ENCODE results near the gene TMEM41A.
A peak's percentile ranks its signal among the peaks of the same experiment; 100 is the strongest.

TMEM41A gene

DNA sequence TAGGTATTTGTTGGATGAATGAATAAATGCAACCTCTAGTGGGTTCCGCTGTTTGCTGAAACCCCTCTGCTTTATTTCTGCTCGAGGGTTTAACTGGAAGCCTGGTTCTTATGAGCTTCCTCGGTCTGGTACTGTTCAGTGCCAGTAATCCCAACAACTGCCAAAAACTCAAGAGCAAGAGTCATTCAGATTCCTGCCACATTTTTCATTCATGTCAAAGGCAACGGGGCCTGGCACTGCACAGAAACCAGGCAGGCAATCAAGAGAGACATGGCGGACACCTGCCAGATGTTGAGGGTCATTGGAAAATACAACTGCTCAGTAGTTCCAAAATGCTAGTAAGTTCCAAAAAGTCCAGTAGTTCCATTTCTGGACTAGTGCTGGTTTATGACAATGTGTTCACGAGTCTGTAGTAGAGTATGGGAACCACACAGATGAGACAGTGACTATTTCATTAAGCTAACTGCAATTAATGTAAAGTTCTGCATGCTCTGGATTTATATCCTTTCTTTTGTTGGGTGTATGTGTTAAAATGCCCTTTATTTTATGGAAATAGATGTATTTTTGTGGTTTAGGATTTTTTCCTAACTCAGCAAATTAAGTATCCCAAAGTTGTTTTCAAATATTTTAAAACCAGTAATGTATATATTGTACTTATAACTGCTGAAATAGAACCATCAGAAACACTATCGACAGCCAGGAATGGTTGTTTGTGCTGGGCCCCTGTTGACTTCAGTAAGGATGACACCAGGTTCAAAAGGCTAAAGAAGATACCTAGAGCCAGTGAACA is 22.7 kb upstream of the TMEM41A start:
- no peaks in the 10 kb centered on the region for H3K9me3 ChIP-seq (ENCODE audit: control insufficient read depth in 5 of 5, low read length in 5 of 5)
- H3K4me1 ChIP-seq (ENCODE audit: control insufficient read depth in 5 of 5, insufficient read depth in 5 of 5, low read length in 5 of 5), result no peaks in the 10 kb centered on the region
- no peak overlapping the region for H3K27ac ChIP-seq (ENCODE audit: low read depth, low read length)
- no peak overlapping the region for H3K9ac ChIP-seq (ENCODE audit: low read length in 5 of 5)
- H3K4me3 ChIP-seq (ENCODE audit: low read depth in 1 of 5, low read length in 5 of 5), result no peak overlapping the region
- no peaks in the 10 kb centered on the region for H3K36me3 ChIP-seq (ENCODE audit: control insufficient read depth in 5 of 5, insufficient read depth in 5 of 5, low read length in 5 of 5)
- H3K27me3 ChIP-seq (ENCODE audit: control insufficient read depth in 5 of 5, insufficient read depth in 4 of 5, low read length in 5 of 5), result peaks cover 0 to 4% (median 0%) of the 10 kb centered on the region in 5 donors

DNA sequence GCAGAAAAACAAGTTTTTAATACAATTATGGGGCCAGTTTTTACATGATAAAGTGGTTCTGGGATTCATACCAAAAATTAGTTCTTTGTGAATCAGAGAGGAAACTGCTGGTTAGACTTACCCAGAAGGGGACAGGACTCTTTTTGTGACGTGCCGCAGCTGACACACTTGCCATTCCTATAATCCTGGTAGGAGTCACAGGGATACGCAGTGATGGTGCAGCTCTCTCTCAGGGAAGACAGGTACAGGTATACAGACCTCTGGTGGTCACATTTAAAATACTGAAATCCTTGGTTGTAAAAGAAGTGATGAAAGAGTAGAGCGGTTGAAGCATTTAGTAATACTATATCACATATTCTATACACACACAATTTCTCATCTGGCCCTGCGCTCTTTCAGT is 20.2 kb upstream of the TMEM41A start:
- no peak overlapping the region for H3K9ac ChIP-seq (ENCODE audit: low read length in 5 of 5)
- no peak overlapping the region for H3K4me3 ChIP-seq (ENCODE audit: low read depth in 1 of 5, low read length in 5 of 5)
- H3K9me3 ChIP-seq (ENCODE audit: control insufficient read depth in 5 of 5, low read length in 5 of 5), result no peaks in the 10 kb centered on the region
- no peaks in the 10 kb centered on the region for H3K4me1 ChIP-seq (ENCODE audit: control insufficient read depth in 5 of 5, insufficient read depth in 5 of 5, low read length in 5 of 5)
- no peaks in the 10 kb centered on the region for H3K36me3 ChIP-seq (ENCODE audit: control insufficient read depth in 5 of 5, insufficient read depth in 5 of 5, low read length in 5 of 5)
- no peak overlapping the region for H3K27ac ChIP-seq (ENCODE audit: low read depth, low read length)
- peaks cover 0 to 4% (median 0%) of the 10 kb centered on the region in 5 donors for H3K27me3 ChIP-seq (ENCODE audit: control insufficient read depth in 5 of 5, insufficient read depth in 4 of 5, low read length in 5 of 5)

DNA sequence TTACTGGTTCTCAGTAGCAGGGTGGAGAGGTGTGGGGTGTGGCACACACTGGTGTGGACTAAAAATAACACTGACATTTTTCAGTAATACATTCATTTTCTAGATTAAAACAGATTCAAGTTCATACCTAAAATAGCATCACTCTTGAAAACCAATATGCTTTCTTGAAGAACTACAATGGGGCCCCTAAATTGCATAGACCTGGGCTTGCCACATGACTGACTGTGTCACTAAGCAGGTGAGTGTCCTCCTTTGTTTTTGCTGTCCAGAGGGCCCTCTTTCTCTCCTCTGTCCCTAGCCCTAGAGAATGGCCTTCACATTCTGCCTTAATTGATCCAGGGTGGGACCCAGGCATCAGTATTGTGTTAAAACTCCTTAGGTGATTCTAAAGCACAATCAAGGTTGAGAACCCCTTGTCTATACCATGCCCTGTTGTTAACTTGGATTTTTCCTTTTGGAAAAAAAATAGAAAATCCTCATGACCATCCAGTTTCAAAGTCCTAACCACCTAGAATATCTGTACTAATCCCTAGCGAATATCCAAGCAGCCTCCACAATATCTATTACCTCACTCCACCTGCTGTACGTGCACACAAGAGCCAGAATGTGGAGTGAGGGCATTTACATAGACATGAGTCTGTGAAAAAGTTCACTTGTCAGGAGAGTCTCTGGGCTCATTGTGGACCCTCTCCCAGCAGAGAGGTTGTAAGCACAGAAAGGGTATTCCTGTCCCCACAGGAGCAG is 18.7 kb upstream of the TMEM41A start:
- Histone ChIP-seq H3K36me3 (ENCODE audit: control insufficient read depth in 5 of 5, insufficient read depth in 5 of 5, low read length in 5 of 5) (no peaks in the 10 kb centered on the region), H3K27me3 (ENCODE audit: control insufficient read depth in 5 of 5, insufficient read depth in 4 of 5, low read length in 5 of 5) (peaks cover 0 to 4% (median 0%) of the 10 kb centered on the region in 5 donors), H3K9ac (ENCODE audit: low read length in 5 of 5) (no peak overlapping the region), H3K9me3 (ENCODE audit: control insufficient read depth in 5 of 5, low read length in 5 of 5) (no peaks in the 10 kb centered on the region), H3K4me3 (ENCODE audit: low read depth in 1 of 5, low read length in 5 of 5) (no peak overlapping the region), H3K27ac (ENCODE audit: low read depth, low read length) (no peak overlapping the region), H3K4me1 (ENCODE audit: control insufficient read depth in 5 of 5, insufficient read depth in 5 of 5, low read length in 5 of 5) (no peaks in the 10 kb centered on the region)

DNA sequence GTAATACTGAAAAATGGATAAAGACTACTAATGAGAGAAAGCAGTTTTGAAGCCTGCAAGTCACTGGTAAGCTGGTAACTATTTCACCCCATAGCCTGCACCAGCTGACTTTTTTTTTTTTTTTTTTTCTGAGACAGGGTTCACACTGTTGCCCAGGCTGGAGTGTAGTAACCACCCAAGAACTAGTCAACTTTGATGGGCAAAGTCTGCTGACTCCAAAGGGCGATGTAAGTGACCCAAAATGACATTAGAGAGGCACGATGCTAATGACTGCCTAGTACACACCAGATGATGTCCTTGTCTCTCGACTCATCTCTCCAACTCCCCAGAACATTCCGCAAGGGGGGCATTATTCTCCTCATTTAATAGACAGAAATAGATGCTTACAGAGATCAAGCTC is 12.9 kb upstream of the TMEM41A start:
- no peak overlapping the region for H3K27ac ChIP-seq (ENCODE audit: low read depth, low read length)
- no peaks in the 10 kb centered on the region for H3K9me3 ChIP-seq (ENCODE audit: control insufficient read depth in 5 of 5, low read length in 5 of 5)
- H3K27me3 ChIP-seq (ENCODE audit: control insufficient read depth in 5 of 5, insufficient read depth in 4 of 5, low read length in 5 of 5), result peaks cover 0 to 2% (median 0%) of the 10 kb centered on the region in 5 donors
- H3K9ac ChIP-seq (ENCODE audit: low read length in 5 of 5), result no peak overlapping the region
- no peak overlapping the region for H3K4me3 ChIP-seq (ENCODE audit: low read depth in 1 of 5, low read length in 5 of 5)
- no peaks in the 10 kb centered on the region for H3K36me3 ChIP-seq (ENCODE audit: control insufficient read depth in 5 of 5, insufficient read depth in 5 of 5, low read length in 5 of 5)
- no peaks in the 10 kb centered on the region for H3K4me1 ChIP-seq (ENCODE audit: control insufficient read depth in 5 of 5, insufficient read depth in 5 of 5, low read length in 5 of 5)

DNA sequence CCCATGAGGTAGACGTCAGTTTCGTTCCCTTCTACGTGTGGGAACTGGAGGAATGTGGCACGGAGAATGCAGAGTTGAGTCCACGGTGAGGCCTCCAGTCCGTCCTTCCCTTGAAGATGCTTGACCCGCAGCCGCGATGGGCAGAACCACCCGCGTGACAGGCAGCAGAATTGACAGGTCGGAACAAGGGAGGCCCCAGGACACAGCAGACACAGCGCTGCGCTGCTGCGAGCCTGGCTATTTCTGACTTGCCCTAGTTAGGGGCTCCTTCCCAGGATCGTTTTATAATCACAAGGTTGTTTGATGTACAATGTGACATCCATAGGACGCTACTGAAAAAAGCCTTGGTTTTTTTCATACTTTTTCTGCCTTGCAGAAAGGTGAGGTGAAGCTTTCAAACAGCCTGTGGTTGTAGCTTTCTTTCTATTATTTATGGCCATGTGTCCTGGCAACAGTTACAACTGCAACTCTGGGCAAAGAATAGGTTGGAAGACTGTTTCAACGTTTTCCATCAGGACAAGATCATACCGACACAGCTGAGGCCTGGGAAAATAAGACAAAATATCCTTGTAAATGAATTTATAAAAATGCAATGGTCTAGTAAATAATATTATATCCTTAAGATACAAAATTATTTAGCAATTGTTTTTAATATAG is 9.6 kb upstream of the TMEM41A start:
- Histone ChIP-seq H3K9me3 (ENCODE audit: control insufficient read depth in 5 of 5, low read length in 5 of 5) (no peaks in the 10 kb centered on the region), H3K4me3 (ENCODE audit: low read depth in 1 of 5, low read length in 5 of 5) (no peak overlapping the region), H3K9ac (ENCODE audit: low read length in 5 of 5) (peak overlapping the region in 1 of 5 donors; percentile 31), H3K27me3 (ENCODE audit: control insufficient read depth in 5 of 5, insufficient read depth in 4 of 5, low read length in 5 of 5) (peaks cover 0 to 2% (median 0%) of the 10 kb centered on the region in 5 donors), H3K27ac (ENCODE audit: low read depth, low read length) (no peak overlapping the region), H3K36me3 (ENCODE audit: control insufficient read depth in 5 of 5, insufficient read depth in 5 of 5, low read length in 5 of 5) (no peaks in the 10 kb centered on the region), H3K4me1 (ENCODE audit: control insufficient read depth in 5 of 5, insufficient read depth in 5 of 5, low read length in 5 of 5) (no peaks in the 10 kb centered on the region)

DNA sequence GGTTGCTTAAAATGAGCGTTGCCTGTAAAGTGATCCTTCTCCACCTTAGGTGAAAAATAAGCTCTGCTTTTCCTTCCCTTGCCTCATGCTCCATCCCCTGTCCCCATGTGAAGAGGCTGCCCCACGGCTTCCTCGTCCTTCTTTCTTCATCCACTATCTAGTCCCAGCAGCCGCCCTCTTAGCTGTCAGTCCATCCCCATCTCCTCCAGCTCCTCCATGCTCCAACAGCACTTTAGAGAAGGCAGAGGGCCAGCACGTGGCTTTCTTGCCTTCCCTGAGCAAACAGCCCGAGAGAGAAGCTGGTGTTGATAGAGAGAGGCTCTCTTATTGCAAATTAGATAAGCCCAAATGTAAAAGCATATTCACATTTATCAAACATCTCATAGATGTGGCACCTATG is 9.0 kb upstream of the TMEM41A start:
- H3K9ac ChIP-seq (ENCODE audit: low read length in 5 of 5), result peak overlapping the region in 1 of 5 donors; percentile 31
- no peak overlapping the region for H3K4me3 ChIP-seq (ENCODE audit: low read depth in 1 of 5, low read length in 5 of 5)
- no peaks in the 10 kb centered on the region for H3K36me3 ChIP-seq (ENCODE audit: control insufficient read depth in 5 of 5, insufficient read depth in 5 of 5, low read length in 5 of 5)
- H3K9me3 ChIP-seq (ENCODE audit: control insufficient read depth in 5 of 5, low read length in 5 of 5), result no peaks in the 10 kb centered on the region
- no peak overlapping the region for H3K27ac ChIP-seq (ENCODE audit: low read depth, low read length)
- H3K4me1 ChIP-seq (ENCODE audit: control insufficient read depth in 5 of 5, insufficient read depth in 5 of 5, low read length in 5 of 5), result no peaks in the 10 kb centered on the region
- H3K27me3 ChIP-seq (ENCODE audit: control insufficient read depth in 5 of 5, insufficient read depth in 4 of 5, low read length in 5 of 5), result peaks cover 0 to 2% (median 0%) of the 10 kb centered on the region in 5 donors

DNA sequence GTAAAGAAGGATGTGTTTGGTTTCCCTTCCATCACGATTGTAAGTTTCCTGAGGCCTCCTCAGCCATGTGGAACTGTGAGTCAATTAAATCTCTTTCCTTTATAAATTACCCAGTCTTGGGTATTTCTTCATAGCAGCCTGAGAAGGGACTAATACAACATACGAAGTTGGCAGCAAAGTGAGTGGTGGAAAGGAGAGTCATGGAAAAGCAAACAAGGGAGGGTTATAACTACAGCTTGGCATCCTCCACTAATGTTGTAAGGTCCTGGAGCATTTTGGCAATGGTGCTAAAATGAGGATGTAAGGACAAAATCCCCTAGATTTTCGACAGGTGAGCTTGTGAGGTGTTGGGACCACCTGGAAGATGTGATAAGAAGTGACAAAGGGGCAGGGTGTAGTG is 5.8 kb upstream of the TMEM41A start:
- Histone ChIP-seq H3K27me3 (ENCODE audit: control insufficient read depth in 5 of 5, insufficient read depth in 4 of 5, low read length in 5 of 5) (peaks cover 0 to 2% (median 0%) of the 10 kb centered on the region in 5 donors), H3K9ac (ENCODE audit: low read length in 5 of 5) (no peak overlapping the region), H3K9me3 (ENCODE audit: control insufficient read depth in 5 of 5, low read length in 5 of 5) (no peaks in the 10 kb centered on the region)

DNA sequence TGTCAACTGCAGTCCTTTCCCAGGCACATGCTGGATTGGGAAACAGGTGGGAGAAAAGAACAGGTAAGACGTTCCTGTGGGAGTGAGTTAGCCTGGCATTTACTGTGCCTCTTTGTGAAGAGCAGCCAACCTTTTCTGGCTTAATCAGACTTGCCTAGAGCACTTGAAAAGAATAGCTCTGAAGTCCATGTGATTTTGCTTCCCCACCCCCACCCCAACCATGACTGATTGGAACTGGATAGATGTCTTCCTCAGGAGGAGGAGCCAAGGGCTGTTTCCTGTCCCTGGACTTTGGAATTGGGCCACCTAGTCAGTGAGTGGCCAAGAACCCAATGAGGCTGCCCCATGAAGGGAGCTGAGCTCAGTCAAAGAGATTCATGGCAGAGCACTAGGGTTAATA is 4.7 kb upstream of the TMEM41A start:
- no peak overlapping the region for H3K27ac ChIP-seq (ENCODE audit: low read depth, low read length)
- H3K4me3 ChIP-seq (ENCODE audit: low read depth in 1 of 5, low read length in 5 of 5), result no peak overlapping the region
- peaks cover 0 to 4% (median 3%) of the 10 kb centered on the region in 5 donors for H3K4me1 ChIP-seq (ENCODE audit: control insufficient read depth in 5 of 5, insufficient read depth in 5 of 5, low read length in 5 of 5)
- no peaks in the 10 kb centered on the region for H3K9me3 ChIP-seq (ENCODE audit: control insufficient read depth in 5 of 5, low read length in 5 of 5)
- no peak overlapping the region for H3K9ac ChIP-seq (ENCODE audit: low read length in 5 of 5)
- H3K27me3 ChIP-seq (ENCODE audit: control insufficient read depth in 5 of 5, insufficient read depth in 4 of 5, low read length in 5 of 5), result peaks cover 0 to 2% (median 0%) of the 10 kb centered on the region in 5 donors
- no peaks in the 10 kb centered on the region for H3K36me3 ChIP-seq (ENCODE audit: control insufficient read depth in 5 of 5, insufficient read depth in 5 of 5, low read length in 5 of 5)

More for the DNA sequence above, 5.8 kb upstream of the TMEM41A start:
- H3K27ac ChIP-seq (ENCODE audit: low read depth, low read length), result no peak overlapping the region
- H3K4me3 ChIP-seq (ENCODE audit: low read depth in 1 of 5, low read length in 5 of 5), result no peak overlapping the region
- H3K4me1 ChIP-seq (ENCODE audit: control insufficient read depth in 5 of 5, insufficient read depth in 5 of 5, low read length in 5 of 5), result no peaks in the 10 kb centered on the region
- H3K36me3 ChIP-seq (ENCODE audit: control insufficient read depth in 5 of 5, insufficient read depth in 5 of 5, low read length in 5 of 5), result no peaks in the 10 kb centered on the region

DNA sequence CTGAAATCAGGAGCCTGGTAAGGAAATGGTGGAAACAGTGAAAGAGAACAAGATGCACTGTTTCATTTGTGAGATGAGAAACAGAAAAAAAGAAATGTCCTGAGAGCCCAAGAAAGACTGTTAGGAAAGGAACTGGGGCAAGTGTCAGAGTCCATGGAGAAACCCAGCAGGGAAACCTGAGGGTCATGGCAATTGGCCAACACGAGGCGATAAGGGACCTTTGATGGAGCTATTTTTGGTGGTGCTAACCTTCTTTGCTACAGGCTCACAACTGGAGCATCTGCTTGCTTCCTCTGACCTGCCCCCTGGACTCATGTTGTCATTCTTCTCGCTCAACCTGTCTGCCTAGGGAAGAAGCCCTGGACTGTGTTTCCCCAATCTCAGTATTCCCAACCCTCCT is 4.2 kb upstream of the TMEM41A start:
- Histone ChIP-seq H3K36me3 (ENCODE audit: control insufficient read depth in 5 of 5, insufficient read depth in 5 of 5, low read length in 5 of 5) (no peaks in the 10 kb centered on the region), H3K4me3 (ENCODE audit: low read depth in 1 of 5, low read length in 5 of 5) (no peak overlapping the region), H3K27me3 (ENCODE audit: control insufficient read depth in 5 of 5, insufficient read depth in 4 of 5, low read length in 5 of 5) (peaks cover 0 to 2% (median 0%) of the 10 kb centered on the region in 5 donors), H3K9me3 (ENCODE audit: control insufficient read depth in 5 of 5, low read length in 5 of 5) (no peaks in the 10 kb centered on the region), H3K4me1 (ENCODE audit: control insufficient read depth in 5 of 5, insufficient read depth in 5 of 5, low read length in 5 of 5) (peaks cover 0 to 6% (median 4%) of the 10 kb centered on the region in 5 donors), H3K9ac (ENCODE audit: low read length in 5 of 5) (no peak overlapping the region), H3K27ac (ENCODE audit: low read depth, low read length) (no peak overlapping the region)

DNA sequence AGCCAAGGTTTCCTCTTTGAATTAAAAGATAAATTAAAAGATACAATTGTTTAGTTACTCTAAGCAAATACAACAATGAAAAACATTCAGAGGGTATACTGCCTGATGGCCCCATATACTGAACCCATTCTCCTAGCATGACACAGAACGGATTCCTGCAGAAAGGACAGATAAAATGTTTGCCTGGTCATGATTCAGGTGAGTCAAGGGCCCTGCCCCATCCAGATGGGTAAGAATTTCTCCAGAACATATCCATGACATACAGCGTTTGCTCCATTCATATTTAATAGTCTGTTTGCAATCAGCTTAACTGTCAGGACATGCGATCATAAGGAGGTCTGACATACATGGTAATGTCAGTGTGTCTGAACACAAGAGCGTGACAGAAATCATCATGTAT is 8.6 kb downstream of the TMEM41A start:
- H3K36me3 ChIP-seq (ENCODE audit: control insufficient read depth in 5 of 5, insufficient read depth in 5 of 5, low read length in 5 of 5), result peaks cover 36 to 79% (median 62%) of the 10 kb centered on the region in 5 donors
- H3K27ac ChIP-seq (ENCODE audit: low read depth, low read length), result no peak overlapping the region
- no peaks in the 10 kb centered on the region for H3K27me3 ChIP-seq (ENCODE audit: control insufficient read depth in 5 of 5, insufficient read depth in 4 of 5, low read length in 5 of 5)
- H3K9me3 ChIP-seq (ENCODE audit: control insufficient read depth in 5 of 5, low read length in 5 of 5), result no peaks in the 10 kb centered on the region
- no peaks in the 10 kb centered on the region for H3K4me1 ChIP-seq (ENCODE audit: control insufficient read depth in 5 of 5, insufficient read depth in 5 of 5, low read length in 5 of 5)
- no peak overlapping the region for H3K4me3 ChIP-seq (ENCODE audit: low read depth in 1 of 5, low read length in 5 of 5)
- no peak overlapping the region for H3K9ac ChIP-seq (ENCODE audit: low read length in 5 of 5)
